Endothelial cell of umbilical vein (primary cell): ENCODE results near the gene SNCB.

ENCODE experiments used
- CTCF ChIP-seq, 2 donors: IDR thresholded peaks; 1 replicate in 1 of 2; 2 replicates in 1 of 2; pipeline ENCODE4 v1.5.1; 2011; ENCODE audit warnings: low read length in 2 of 2, mild to moderate bottlenecking in 2 of 2, moderate library complexity in 2 of 2, control low read depth in 1 of 2, inconsistent platforms in 1 of 2, low read depth in 1 of 2; ENCODE audit not compliant: insufficient read depth in 1 of 2; ENCODE audit errors: extremely low read depth in 1 of 2
- POLR2A ChIP-seq: IDR thresholded peaks from 2 replicates; pipeline ENCODE4 v1.6.1; 2012; ENCODE audit warnings: low read depth, mild to moderate bottlenecking, control low read depth, low read length
- TF ChIP-seq, protein P1 (sequence below): IDR thresholded peaks from 2 replicates; pipeline ENCODE4 v1.6.1; 2011; ENCODE audit not compliant: insufficient read depth, insufficient read length

- TF ChIP-seq CTCF (IDR thresholded peaks at IDR 0.05; ENCODE audit: extremely low read depth in 1 of 2, insufficient read depth in 1 of 2, low read depth in 1 of 2, low read length in 2 of 2) (no peak), POLR2A (no peak)
- TF ChIP-seq, protein P1, sequence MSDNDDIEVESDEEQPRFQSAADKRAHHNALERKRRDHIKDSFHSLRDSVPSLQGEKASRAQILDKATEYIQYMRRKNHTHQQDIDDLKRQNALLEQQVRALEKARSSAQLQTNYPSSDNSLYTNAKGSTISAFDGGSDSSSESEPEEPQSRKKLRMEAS = no peak
These were observed 46.1 kb upstream of the SNCB start for GRCh38 chr5:176676361-176676824.
